GM23338 (cell line): ENCODE measurements around the gene CASR. TPM values are rescaled to one million over a fixed set of nuclear protein-coding genes. Genes with fewer than 3 reads are reported as not detected.

Source experiments
- ATAC-seq: fragments of 200-7000 bp; cut with Tn5 transposase; 3 replicates; pipeline ENCODE4 v1.9.1; 2020
- DNase-seq: peaks from one replicate; pipeline ENCODE4 v3.0.0-alpha.2; 2015; ENCODE audit warnings: low spot score
- H2AFZ ChIP-seq: fragments of 200-600 bp; sonication (generic); 2 replicates; pipeline ENCODE4 v1.8.0; 2016; ENCODE audit warnings: antibody characterized with exemption, mild to moderate bottlenecking, moderate library complexity
- H3F3A ChIP-seq: fragments of 200-600 bp; sonication (generic); replicated peaks from 2 replicates; pipeline ENCODE4 v1.8.0; 2017; ENCODE audit warnings: antibody characterized with exemption, mixed run types, low read depth
- H3K27ac ChIP-seq: fragments of 200-600 bp; sonication (generic); 2 replicates; pipeline ENCODE4 v1.6.1; 2016; ENCODE audit warnings: low read depth
- H3K27me3 ChIP-seq: fragments of 200-600 bp; sonication (generic); 2 replicates; pipeline ENCODE4 v1.8.0; 2016; ENCODE audit warnings: mild to moderate bottlenecking, mixed run types, moderate library complexity; ENCODE audit not compliant: insufficient read depth
- H3K36me3 ChIP-seq: fragments of 200-600 bp; sonication (generic); 2 replicates; pipeline ENCODE4 v1.8.0; 2016; ENCODE audit warnings: mild to moderate bottlenecking; ENCODE audit not compliant: insufficient read depth
- H3K4me1 ChIP-seq: fragments of 200-600 bp; sonication (generic); 2 replicates; pipeline ENCODE4 v1.8.0; 2016; ENCODE audit warnings: mild to moderate bottlenecking, moderate library complexity; ENCODE audit not compliant: insufficient read depth
- H3K4me2 ChIP-seq: fragments of 200-600 bp; sonication (generic); 2 replicates; pipeline ENCODE4 v1.7.1; 2017; ENCODE audit warnings: mixed run types
- H3K4me3 ChIP-seq: fragments of 200-600 bp; sonication (generic); 2 replicates; pipeline ENCODE4 v1.6.1; 2016; ENCODE audit warnings: mixed run types
- H3K79me2 ChIP-seq: fragments of 200-600 bp; sonication (generic); replicated peaks from 2 replicates; pipeline ENCODE4 v1.8.0; 2017; ENCODE audit warnings: mild to moderate bottlenecking; ENCODE audit not compliant: insufficient read depth
- H3K9me2 ChIP-seq: fragments of 200-600 bp; sonication (generic); 2 replicates; pipeline ENCODE4 v1.8.0; 2017; ENCODE audit not compliant: insufficient read depth
- H4K20me1 ChIP-seq: fragments of 200-600 bp; sonication (generic); replicated peaks from 2 replicates; pipeline ENCODE4 v1.8.0; 2017; ENCODE audit warnings: mild to moderate bottlenecking; ENCODE audit not compliant: insufficient read depth
- H3K27ac Mint-ChIP-seq: 2 replicates; pipeline ENCODE4 v1.8.0; 2020; ENCODE audit warnings: inconsistent platforms, mild to moderate bottlenecking, moderate library complexity, mixed read lengths
- H3K27me3 Mint-ChIP-seq: 3 replicates; pipeline ENCODE4 v1.8.0; 2022; ENCODE audit warnings: low read depth, mild to moderate bottlenecking, moderate library complexity, mixed read lengths, inconsistent platforms; ENCODE audit not compliant: insufficient read depth, poor library complexity
- H3K36me3 Mint-ChIP-seq: 3 replicates; pipeline ENCODE4 v1.8.0; 2021; ENCODE audit warnings: low read depth, mild to moderate bottlenecking, inconsistent platforms, moderate library complexity, mixed read lengths
- H3K4me1 Mint-ChIP-seq: 3 replicates; pipeline ENCODE4 v1.8.0; 2020; ENCODE audit warnings: mild to moderate bottlenecking, inconsistent platforms, mixed read lengths
- H3K4me3 Mint-ChIP-seq: 3 replicates; pipeline ENCODE4 v1.8.0; 2021; ENCODE audit warnings: moderate library complexity, mild to moderate bottlenecking, inconsistent platforms, mixed read lengths
- H3K9me3 Mint-ChIP-seq: 3 replicates; pipeline ENCODE4 v1.8.0; 2020; ENCODE audit warnings: moderate library complexity, mild to moderate bottlenecking, inconsistent platforms, mixed read lengths
- EZH2 ChIP-seq: fragments of 200-600 bp; sonication (generic); IDR thresholded peaks from one replicate; pipeline ENCODE4 v1.8.0; 2017; ENCODE audit warnings: antibody characterized with exemption, mild to moderate bottlenecking, low read depth; ENCODE audit not compliant: unreplicated experiment
- JUNB ChIP-seq: IDR thresholded peaks from one replicate; pipeline ENCODE4 v1.6.1; 2016; ENCODE audit warnings: antibody characterized with exemption; ENCODE audit not compliant: unreplicated experiment
- STAT1 ChIP-seq: IDR thresholded peaks from one replicate; pipeline ENCODE4 v1.6.1; 2016; ENCODE audit warnings: antibody characterized with exemption; ENCODE audit not compliant: unreplicated experiment
- ZNF114 ChIP-seq: fragments of 250-450 bp; sonication (Bioruptor Pico); IDR thresholded peaks from 2 replicates; pipeline ENCODE4 v1.5.0; 2020; ENCODE audit warnings: mild to moderate bottlenecking, moderate library complexity
- ZNF331 ChIP-seq: fragments of 250-450 bp; sonication (Bioruptor Pico); IDR thresholded peaks from 2 replicates; pipeline ENCODE4 v1.5.0; 2020; ENCODE audit warnings: low read depth, mild to moderate bottlenecking, moderate library complexity
- polyA plus RNA-seq: library from polyadenylated mRNA; unstranded; fragments of >200 nt; fragmentation: Nextera tagmentation; extraction: Ambion mirVana; gene quantifications from 2 replicates; pipeline ENCODE4 v1.2.1, GENCODE V29; 2016
- total RNA-seq: library from RNA; depleted of rRNA; stranded (reverse); fragments of >200 nt; shearing (Covaris generic); gene quantifications from 2 replicates; pipeline ENCODE4 v1.2.3, GENCODE V29; 2014
- TF ChIP-seq, protein P1 (sequence below): IDR thresholded peaks from 2 replicates; pipeline ENCODE4 v1.6.1; 2016; ENCODE audit warnings: antibody characterized with exemption
- TF ChIP-seq, protein P2 (sequence below): fragments of 250-450 bp; sonication (Bioruptor Pico); IDR thresholded peaks from 2 replicates; pipeline ENCODE4 v1.5.0; 2020; ENCODE audit warnings: mild to moderate bottlenecking, moderate library complexity

The CASR gene
- total and polyA plus RNA-seq, 2 experiments from 2014 or later: 0.08 to 0.56 TPM

DNA sequence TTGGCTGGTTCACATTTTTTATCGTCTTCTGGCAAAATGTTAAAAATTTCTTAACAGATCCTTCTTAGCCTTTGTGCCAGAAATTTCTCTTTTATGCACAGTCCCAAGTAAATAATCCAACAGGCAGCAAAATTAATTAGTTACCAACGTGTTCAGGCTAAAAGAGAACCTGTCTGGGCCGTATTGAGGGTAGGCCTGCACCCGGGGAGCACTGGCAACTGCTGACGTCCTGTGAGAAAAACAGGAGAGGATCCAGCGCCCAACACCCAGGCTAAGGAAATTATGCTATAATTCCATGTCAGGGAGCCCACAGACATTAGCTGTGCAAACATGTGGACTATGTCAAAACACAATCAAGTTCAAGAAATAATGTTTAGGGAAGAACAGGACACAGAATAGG lies 110.9 kb downstream of the CASR start:
- H3K27me3 ChIP-seq: no peaks in the 10 kb centered on the region
- no peaks in the 10 kb centered on the region for H3K27me3 Mint-ChIP-seq
- H3K36me3 Mint-ChIP-seq: no peaks in the 10 kb centered on the region
- no peaks in the 10 kb centered on the region for H4K20me1 ChIP-seq
- ATAC-seq: no peak
- H3K4me2 ChIP-seq: no peak overlapping the region
- peak overlapping the region; percentile 52; the same call in 1 of the 2 replicates for H2AFZ ChIP-seq
- H3K27ac ChIP-seq: no peak overlapping the region
- no peaks in the 10 kb centered on the region for H3K4me1 ChIP-seq
- no peak overlapping the region for H3K4me3 ChIP-seq
- no peaks in the 10 kb centered on the region for H3K36me3 ChIP-seq
- H3K4me1 Mint-ChIP-seq: peaks cover 2% of the 10 kb centered on the region; the same call in 2 of the 3 replicates
- no peaks in the 10 kb centered on the region for H3K9me2 ChIP-seq
- no peaks in the 10 kb centered on the region for H3K9me3 Mint-ChIP-seq
- no peak overlapping the region for H3K27ac Mint-ChIP-seq
- no peaks in the 10 kb centered on the region for H3F3A ChIP-seq
- TF ChIP-seq ZNF114 (no peak), EZH2 (no peak), STAT1 (no peak), ZNF331 (no peak), JUNB (no peak)
- TF ChIP-seq, protein P1, sequence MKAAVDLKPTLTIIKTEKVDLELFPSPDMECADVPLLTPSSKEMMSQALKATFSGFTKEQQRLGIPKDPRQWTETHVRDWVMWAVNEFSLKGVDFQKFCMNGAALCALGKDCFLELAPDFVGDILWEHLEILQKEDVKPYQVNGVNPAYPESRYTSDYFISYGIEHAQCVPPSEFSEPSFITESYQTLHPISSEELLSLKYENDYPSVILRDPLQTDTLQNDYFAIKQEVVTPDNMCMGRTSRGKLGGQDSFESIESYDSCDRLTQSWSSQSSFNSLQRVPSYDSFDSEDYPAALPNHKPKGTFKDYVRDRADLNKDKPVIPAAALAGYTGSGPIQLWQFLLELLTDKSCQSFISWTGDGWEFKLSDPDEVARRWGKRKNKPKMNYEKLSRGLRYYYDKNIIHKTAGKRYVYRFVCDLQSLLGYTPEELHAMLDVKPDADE: no peak
- TF ChIP-seq, protein P2, sequence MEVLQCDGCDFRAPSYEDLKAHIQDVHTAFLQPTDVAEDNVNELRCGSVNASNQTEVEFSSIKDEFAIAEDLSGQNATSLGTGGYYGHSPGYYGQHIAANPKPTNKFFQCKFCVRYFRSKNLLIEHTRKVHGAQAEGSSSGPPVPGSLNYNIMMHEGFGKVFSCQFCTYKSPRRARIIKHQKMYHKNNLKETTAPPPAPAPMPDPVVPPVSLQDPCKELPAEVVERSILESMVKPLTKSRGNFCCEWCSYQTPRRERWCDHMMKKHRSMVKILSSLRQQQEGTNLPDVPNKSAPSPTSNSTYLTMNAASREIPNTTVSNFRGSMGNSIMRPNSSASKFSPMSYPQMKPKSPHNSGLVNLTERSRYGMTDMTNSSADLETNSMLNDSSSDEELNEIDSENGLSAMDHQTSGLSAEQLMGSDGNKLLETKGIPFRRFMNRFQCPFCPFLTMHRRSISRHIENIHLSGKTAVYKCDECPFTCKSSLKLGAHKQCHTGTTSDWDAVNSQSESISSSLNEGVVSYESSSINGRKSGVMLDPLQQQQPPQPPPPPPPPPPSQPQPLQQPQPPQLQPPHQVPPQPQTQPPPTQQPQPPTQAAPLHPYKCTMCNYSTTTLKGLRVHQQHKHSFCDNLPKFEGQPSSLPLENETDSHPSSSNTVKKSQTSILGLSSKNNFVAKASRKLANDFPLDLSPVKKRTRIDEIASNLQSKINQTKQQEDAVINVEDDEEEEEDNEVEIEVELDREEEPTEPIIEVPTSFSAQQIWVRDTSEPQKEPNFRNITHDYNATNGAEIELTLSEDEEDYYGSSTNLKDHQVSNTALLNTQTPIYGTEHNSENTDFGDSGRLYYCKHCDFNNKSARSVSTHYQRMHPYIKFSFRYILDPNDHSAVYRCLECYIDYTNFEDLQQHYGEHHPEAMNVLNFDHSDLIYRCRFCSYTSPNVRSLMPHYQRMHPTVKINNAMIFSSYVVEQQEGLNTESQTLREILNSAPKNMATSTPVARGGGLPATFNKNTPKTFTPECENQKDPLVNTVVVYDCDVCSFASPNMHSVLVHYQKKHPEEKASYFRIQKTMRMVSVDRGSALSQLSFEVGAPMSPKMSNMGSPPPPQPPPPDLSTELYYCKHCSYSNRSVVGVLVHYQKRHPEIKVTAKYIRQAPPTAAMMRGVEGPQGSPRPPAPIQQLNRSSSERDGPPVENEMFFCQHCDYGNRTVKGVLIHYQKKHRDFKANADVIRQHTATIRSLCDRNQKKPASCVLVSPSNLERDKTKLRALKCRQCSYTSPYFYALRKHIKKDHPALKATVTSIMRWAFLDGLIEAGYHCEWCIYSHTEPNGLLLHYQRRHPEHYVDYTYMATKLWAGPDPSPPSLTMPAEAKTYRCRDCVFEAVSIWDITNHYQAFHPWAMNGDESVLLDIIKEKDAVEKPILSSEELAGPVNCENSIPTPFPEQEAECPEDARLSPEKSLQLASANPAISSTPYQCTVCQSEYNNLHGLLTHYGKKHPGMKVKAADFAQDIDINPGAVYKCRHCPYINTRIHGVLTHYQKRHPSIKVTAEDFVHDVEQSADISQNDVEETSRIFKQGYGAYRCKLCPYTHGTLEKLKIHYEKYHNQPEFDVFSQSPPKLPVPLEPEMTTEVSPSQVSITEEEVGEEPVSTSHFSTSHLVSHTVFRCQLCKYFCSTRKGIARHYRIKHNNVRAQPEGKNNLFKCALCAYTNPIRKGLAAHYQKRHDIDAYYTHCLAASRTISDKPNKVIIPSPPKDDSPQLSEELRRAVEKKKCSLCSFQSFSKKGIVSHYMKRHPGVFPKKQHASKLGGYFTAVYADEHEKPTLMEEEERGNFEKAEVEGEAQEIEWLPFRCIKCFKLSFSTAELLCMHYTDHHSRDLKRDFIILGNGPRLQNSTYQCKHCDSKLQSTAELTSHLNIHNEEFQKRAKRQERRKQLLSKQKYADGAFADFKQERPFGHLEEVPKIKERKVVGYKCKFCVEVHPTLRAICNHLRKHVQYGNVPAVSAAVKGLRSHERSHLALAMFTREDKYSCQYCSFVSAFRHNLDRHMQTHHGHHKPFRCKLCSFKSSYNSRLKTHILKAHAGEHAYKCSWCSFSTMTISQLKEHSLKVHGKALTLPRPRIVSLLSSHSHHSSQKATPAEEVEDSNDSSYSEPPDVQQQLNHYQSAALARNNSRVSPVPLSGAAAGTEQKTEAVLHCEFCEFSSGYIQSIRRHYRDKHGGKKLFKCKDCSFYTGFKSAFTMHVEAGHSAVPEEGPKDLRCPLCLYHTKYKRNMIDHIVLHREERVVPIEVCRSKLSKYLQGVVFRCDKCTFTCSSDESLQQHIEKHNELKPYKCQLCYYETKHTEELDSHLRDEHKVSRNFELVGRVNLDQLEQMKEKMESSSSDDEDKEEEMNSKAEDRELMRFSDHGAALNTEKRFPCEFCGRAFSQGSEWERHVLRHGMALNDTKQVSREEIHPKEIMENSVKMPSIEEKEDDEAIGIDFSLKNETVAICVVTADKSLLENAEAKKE (CRISPR knock-in tag): no peak
- no peaks in the 10 kb centered on the region for H3K79me2 ChIP-seq
- no peak for DNase-seq
- no peak overlapping the region for H3K4me3 Mint-ChIP-seq
